GM19351 (cell line): ENCODE data around the gene SEPTIN6.
A peak's percentile ranks its signal among the peaks of the same experiment; 100 is the strongest.

Experiments used
- ATAC-seq: cut with Tn5 transposase; IDR thresholded peaks from one replicate; pipeline ENCODE4 v1.9.1; 2021; ENCODE audit warnings: mild to moderate bottlenecking, moderate library complexity; ENCODE audit not compliant: unreplicated experiment

Gene SEPTIN6

DNA sequence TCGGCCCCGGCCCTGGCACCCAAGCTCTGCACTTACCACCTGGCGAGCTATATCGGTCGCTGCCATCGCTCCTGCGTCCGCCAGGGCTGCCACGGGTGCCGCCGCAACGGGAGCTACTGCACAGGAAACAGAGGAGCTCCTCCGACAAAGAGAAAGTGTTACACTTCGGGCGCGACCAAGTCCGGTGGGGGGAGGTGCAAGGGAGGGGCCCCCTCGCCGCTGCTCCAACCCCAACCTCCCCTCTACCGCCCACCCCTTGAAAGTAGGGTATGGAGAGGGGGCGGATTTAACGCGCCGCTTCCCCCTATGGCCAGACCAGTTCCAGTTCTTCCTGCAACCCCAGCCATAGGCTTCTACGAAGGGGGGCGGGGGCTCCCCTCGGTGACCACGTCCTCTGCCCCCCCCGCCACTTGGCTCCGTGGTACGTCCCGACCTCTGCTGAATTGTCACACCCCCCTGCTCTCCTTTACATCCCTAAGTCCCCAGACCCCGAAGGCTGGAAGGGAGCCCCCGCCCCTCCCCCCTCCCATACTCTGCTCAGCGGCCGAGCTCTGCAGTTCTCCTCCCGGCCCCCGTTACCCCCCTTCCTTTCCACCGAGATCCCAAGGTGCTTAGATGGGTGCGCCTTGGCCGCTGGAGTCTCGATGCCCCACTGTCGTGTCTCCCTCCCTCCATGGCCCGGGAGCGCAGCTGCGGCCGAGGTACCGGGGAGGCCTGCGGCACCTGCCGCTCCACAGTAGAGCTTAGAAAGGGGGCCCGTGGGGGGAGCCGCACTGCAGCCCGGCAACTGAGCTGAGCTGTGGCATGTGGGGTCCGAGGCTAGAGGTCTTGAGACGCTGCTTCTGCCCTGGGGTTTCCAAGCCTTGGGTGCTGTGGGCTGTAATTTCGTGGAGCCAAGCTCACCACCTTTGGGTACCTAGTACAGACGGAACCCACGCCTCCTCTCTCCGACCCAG lies at the start of gene SEPTIN6:
TSS of gene SEPTIN6 (minus strand) at position 129 of the 956 bp plus-strand sequence. CDS start at position 66, 63 bp downstream.
- ATAC-seq, result peak; percentile 59

DNA sequence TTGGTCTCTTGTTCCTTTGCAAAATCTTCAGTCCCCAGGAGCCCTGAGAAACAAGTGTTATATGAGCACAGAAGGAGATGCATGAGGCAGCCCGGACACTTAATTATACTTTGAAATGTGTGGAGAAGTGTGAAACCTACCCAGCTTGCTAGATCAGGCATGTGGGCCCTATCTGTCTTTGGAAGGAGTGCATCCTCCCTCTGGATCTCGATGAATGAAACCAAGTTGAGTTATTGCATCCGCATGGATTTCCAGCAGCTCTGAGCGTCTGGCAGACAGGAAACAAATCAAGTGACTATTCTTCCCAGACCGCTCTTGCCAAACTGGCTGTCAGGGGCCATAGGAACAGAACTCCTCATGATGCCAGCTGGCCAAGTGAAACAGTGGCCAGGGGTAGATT lies 45.8 kb upstream of the SEPTIN6 start:
- ATAC-seq, result no peak

DNA sequence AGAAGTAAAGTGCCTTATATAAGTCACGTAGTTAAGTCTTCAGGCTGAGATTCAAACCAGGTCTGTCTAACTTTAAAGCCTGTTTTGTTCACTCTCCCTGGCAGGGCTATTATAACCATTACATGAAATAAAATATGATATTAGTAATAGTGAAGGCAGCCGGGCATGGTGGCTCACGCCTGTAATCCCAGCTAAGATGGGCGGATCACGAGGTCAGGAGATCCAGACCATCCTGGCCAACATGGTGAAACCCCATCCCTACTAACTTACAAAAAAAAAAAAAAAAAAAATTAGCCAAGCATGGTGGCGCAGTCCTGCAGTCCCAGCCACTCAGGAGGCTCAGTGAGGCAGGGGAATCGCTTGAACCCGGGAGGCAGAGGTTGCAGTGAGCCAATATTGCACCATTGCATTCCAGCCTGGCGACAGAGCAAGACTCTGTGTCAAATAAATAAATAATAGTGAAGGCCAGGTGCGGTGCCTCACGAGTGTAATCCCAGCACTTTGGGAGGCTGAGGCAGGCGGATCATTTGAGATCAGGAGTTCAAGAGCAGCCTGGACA lies 43.3 kb upstream of the SEPTIN6 start:
- no peak for ATAC-seq

DNA sequence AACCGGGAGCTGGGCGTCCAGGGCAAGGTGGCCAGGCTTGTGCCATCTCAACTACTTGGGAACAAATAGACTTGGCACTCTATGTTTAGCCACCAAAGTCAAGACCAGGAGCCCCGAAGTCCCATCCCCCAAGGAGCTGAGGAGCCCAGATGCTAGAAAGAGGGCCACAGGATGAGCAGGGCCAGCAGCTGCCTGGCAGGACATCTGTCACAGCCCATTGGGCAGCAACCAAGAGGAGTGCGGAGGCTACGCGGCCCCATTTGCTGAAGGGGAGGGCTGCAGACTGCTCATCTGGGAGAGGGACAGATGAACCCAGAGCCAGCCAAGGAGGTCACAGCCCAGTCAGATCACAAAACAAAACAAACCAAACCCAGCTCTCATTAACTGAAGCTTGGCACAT lies 42.5 kb upstream of the SEPTIN6 start:
- ATAC-seq, result no peak

DNA sequence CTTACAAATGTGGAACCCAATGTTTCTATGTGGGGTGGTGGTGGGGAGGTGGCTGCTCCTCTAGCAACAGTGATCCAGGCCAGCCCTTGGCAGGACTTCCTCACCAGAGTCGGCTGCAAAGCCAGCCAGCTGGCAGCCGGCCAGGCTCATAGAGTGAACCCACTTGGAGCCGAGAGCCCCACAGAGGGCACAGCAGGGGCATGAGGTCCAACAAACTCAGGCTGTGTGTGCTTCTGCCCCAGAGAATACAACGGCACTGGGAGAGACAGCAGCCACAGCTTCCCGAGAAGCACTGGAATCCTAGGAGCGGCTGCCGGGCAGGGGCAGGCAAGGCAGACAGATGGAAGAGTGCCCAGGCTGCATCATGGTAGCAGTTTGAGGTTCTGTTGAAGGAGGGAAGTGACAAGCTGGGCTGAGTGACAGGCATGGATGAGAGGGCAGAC lies 42.0 kb upstream of the SEPTIN6 start:
- ATAC-seq, result no peak

DNA sequence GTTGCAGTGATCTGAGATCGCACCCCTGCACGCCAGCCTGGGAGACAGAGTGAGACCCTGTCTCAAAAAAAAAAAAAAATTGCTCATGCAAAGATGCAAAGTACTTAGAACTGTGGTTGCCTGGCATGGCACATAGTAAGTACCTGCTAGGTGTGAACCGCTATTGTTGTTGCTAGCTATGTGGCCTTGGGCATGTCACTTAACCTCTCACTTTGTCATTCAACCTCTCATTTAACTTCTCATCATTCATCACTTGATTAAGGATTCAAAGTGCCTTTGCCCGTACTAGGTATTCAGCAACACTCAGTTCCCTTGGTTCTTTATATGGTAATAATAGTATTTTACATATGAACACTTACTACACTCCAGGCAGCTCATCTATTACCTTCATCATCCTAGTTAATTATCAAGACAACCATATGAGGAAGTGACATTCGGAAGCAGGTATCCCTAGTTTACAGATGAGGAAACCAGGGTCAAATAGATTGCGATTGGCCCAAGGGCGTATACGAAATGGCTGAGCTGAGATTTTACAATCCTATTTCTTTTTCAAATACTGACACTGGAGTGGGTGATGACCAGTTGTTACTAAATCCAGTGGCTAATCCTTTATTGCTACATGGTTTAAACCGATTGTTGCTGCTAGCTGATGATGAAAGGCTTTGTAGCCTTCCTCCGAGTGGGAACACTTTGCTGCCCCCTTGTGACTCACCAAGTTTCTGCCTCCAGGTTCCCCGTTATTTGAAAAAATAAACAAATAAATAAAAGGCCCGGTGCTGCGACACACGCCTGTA lies 36.6 kb upstream of the SEPTIN6 start:
- peak; percentile 83 for ATAC-seq

DNA sequence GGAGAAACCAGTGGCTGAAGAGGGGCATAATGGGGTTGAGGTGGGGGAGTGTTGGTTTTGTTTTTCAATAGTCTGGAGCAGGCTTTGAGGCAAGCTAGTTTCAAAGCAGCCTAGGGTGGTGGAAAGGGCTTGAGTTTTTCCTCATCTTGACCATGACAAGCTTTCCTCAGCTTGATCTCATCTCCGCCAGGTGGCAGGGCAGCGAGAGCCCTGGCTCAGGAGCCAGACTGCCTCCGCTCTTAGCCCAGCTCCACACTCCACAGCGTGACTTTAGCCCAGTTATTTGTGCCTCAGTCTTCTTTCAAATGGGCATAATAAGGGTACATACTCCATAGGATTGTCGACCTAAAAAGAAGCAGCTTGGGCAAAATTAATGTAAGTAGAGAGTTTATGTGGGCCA lies 35.5 kb upstream of the SEPTIN6 start:
- ATAC-seq, result no peak

DNA sequence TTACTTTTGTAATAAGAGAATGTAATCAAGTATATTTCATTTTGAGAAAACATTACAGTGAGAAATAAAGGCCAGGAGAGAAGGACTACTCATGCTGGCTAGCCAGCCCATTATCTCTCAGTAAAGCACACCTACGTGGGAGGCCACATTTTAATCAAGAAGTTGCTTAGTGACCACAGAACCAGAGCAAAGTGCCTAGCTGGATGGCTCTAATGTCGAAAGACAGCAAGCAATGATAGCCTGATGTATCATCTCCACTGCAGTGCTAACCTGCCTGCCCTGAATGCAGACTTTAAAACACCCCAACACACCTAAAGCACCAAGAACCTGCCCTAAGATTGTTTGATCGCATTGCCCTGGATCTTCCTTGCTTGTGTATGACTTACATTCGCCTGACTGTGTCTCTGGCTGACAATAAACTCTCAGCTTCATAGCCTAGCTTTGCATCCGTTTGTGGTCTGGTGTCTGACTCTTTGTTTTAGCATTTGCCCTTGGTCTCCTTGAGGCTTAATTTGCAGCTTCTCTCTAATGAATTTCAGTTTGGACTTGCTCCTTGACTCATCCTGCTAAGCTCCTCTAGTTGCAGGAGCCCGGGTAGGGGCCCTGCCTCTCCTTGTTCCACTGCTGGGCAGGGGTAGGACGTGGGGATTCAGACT lies 34.1 kb upstream of the SEPTIN6 start:
- ATAC-seq, result no peak

DNA sequence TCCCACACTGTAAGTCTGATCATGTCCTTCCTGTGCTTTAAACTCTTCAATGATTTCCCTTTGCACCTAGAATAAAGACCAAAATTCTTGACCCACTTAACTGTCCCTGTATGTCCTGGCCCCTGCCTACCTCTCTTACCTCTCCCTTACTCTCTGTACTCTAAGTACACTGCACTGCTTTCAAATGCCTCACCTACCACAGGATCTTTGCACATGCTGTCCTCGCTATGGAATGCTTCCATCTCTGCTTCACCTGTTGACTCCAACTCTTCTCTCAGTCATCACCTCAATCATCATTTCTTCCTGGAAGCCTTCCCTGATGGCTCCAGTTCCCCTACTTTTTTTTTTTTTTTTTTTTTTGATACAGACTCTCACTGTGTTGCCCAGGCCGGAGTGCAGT lies 29.0 kb upstream of the SEPTIN6 start:
- ATAC-seq, result no peak

DNA sequence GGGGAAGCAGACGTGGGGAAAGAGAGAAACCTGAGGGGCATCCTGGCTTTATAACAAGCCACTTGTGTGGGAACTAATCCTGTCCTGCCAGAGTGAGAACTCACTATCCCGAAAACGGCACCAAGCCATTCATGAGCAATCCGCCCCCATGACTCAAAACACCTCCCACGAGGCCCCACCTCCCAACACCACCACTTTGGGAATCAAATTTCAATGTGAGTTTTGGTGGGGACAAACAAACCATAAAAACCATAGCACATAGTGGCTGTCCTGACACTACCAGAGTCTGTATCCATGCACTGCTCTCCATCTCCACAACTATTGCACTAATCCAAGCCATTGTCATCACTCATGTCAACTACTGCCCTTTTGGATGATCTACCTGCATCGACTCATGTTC lies 28.5 kb upstream of the SEPTIN6 start:
- no peak for ATAC-seq

DNA sequence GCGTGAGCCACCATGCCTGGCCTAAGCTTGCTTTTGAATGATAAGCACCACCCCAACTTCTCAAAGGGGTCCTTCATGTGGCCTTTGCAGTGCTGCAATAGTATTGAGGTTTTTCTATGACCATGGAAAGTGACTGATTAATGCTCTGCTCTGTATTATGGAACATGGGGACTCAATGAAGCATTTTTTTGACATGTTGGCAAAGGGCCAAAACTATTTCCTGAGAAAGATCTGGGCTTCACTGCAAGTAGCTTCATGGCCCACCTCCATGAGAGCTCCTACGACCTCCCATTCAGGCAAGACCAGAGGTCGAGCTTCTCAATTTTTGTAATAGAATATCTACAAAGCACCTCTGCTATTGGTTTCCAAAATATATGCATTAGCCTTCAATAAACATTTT lies 16.7 kb upstream of the SEPTIN6 start:
- ATAC-seq, result no peak

DNA sequence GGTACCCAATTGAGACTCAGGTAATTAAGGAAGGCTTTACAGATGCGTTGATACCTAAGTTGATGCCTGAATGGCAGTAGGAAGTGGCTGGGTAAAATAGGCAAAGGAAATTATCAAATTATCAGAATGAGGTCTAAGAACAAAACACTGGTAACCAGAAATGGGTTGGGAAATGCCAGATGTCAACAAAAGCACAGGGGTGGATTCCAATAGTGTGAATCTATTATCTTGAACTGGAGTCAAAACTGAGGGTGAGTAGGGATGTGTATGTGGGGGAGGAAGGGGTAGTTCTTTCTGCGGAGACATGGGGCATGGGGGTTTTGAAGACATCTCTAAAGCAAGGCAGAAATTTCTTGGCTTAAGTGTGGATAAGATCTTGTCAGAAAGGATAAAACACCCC lies 16.0 kb upstream of the SEPTIN6 start:
- ATAC-seq, result no peak

DNA sequence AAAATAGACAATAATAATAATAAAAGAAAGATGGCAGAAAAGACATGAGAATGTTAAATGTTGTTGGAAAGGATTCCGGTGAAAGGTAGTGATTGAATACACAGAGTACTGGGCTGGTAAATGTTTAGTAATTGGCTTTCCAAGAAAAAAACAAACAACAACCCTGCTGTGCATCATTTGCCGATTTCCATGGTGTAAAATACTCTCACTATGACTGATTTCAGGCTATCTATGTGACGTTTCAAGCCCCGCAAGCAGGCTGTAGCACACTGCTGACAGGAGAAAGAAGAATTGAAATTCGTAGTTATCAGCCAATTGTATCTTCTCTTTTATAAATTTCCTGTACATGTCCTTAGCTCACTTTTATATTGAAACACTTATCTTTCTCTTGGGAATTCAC lies 13.6 kb upstream of the SEPTIN6 start:
- ATAC-seq, result peak; percentile 98

DNA sequence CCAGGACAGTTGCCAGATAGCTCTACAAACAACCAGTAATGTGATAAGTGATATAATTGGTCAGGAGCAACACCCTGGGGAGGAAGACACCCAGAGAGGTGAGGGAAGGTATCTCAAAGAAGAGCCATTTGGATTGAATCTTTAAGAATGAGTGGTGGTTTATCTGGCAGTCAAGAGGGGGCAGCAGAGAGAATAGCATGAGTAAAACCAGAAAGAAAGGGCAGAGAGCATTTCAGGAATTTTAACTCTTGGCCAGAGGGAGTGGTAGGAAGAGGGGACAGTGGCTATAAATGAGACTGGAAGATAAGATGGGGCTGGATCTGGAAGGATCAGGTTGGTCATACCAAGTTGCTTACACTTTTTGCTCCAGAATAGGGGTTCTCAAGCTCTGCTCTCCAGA lies 5.9 kb upstream of the SEPTIN6 start:
- ATAC-seq, result peak; percentile 47

DNA sequence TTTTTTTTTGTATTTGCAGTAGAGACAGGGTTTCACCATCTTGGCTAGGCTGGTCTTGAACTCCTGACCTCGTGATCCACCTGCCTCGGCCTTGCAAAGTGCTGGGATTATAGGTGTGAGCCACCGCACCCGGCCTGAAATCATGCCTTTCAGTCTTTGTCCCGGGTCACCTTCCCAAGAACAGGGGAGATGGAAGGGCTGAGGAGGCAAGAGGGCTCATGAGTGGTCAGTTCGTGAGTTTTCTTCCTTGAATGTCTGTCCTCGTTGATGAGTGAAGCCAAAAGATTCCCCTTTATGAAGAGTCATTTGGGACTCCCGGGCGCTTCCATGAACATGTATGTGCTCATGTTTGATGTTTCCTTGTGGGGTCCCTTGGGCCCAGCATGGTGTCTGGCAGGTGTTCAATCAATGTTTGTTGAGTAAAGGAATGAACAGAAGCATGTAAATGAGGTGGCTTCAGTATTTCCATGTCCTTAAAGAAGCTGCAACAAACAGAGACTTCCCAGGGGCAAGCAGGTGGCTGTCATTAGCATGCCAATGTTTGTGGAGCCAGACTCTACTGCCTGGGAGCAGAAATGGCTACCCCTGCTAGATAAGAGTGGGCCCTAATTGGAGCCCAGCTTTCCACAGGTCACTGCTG lies 3.4 kb upstream of the SEPTIN6 start:
- ATAC-seq, result no peak

DNA sequence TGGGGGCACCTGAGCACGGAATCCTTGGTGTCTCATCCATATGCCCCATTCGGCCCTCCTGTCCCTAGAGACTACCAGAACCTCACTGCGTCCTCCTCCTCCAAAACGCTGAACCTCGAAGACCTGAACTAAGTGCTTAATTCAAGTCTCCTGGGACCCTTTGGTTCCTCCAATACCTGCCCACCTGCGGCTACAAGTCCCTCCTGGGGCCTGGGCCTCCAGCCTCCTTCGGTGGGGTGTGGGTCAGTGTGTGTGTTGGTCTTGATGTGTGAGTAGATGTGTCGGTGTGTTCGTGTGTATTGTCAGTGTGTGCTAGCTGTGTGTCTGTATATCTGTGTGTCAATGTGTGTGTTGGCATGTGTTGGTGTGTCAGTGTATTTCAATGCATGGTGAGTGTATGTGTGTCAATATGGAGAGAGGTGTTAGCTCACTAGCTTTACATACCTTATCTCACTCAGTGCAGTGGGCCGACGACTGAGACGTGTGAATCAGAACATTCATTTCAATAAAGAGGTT lies 2.6 kb upstream of the SEPTIN6 start:
- no peak for ATAC-seq

DNA sequence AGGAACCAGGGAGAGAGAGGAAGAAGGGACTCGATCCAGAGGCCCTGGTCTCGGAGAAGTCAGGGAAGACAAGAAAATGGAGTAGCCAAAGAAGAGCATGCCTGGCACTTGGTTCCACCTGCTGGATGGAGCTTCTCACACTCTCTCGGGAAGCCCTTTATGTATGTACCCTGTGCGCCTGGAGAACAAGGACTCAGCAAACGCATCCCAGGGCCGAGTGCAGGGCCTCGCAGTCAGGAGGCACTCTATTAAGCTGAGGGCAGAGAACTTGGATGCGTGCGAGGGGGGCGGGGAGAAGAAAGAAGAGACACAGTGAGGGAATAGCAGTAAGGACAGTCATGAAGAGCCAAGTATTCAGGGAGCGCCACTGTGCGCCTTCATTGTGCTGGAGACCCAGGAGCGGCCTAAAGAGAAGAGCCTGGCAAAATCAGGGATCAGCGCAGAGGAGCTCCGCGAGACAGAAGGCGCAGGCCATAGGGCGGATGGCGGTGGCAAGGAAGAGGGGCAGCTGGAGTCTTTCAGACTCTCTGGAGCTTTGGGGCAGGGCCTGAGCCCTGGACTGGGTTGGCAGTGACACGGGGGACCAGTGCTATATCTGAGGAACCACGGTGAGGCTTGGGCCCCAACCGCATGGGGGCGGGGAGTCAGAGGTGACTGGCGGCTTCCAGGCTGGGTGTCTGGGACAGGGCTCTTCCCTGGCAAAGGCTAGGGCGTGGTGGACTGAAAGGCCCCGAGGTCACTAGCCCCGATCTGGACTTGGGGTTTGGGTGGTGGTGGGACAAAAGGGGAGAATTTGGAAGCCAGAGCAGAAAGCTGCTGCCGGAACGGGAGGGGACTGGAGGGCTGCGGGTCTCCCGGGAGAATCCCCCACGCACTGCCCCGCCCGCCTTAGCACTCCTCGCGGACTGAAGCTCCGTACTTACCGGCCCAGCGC lies 1.9 kb upstream of the SEPTIN6 start:
- no peak for ATAC-seq

DNA sequence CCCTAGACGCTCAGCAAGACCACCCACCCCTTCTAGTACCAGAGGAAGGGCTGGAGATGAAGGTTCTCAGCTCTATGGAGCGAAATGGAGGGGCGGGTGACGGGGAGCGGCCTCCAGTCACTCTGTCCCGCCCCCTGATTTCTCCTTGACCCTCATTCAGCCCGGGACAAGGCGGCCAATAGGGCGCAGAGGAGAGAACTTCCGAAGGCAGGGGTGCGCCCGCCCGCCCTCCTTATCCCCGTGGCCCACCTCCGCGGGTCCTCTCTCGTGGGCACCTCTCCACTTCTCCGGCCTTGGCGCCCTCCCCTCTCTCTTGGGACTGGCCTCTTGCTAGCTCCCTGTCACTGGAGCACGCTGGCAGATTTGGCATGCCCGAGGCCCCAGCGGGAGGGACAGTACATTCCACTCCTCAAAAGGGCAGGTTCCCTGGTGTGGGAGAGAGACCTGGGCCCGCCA lies 1.1 kb upstream of the SEPTIN6 start:
- ATAC-seq, result no peak
